Activated CD8-positive, alpha-beta memory T cell treated with anti-CD3 and anti-CD28 coated beads, Interleukin-2, amount 50 U/mL, for 1 hour (primary cell): ENCODE results near the gene VSIG10L2.

Experiments used
- DNase-seq: peaks from one replicate; pipeline ENCODE4 v3.0.0-alpha.2; 2020; ENCODE audit errors: extremely low read depth

The VSIG10L2 gene

GRCh38 chr11:125947419-125948277 lies 1.8 kb downstream of the VSIG10L2 start:
- DNase-seq = no peak

- DNase-seq = no peak
These were observed 2.6 kb downstream of the VSIG10L2 start for GRCh38 chr11:125948278-125949051.

GRCh38 chr11:125949271-125950177 lies 3.7 kb downstream of the VSIG10L2 start:
- no peak for DNase-seq

- no peak for DNase-seq
These were observed 4.3 kb downstream of the VSIG10L2 start for GRCh38 chr11:125950178-125950490.

- no peak for DNase-seq
These were observed 5.1 kb downstream of the VSIG10L2 start for GRCh38 chr11:125950696-125951651.

- no peak for DNase-seq
These were observed 5.9 kb downstream of the VSIG10L2 start for GRCh38 chr11:125951731-125952130.

- no peak for DNase-seq
These were observed 6.7 kb downstream of the VSIG10L2 start for GRCh38 chr11:125952559-125952958.

GRCh38 chr11:125952973-125953372 lies 7.1 kb downstream of the VSIG10L2 start:
- DNase-seq = no peak

- no peak for DNase-seq
These were observed 7.6 kb downstream of the VSIG10L2 start for GRCh38 chr11:125953401-125953935.

- no peak for DNase-seq
These were observed 8.5 kb downstream of the VSIG10L2 start for GRCh38 chr11:125954123-125954944.

- DNase-seq = no peak
These were observed 9.2 kb downstream of the VSIG10L2 start for GRCh38 chr11:125954945-125955640.

- DNase-seq = no peak
These were observed 10.0 kb downstream of the VSIG10L2 start for GRCh38 chr11:125955856-125956255.

- DNase-seq = no peak
These were observed 10.7 kb downstream of the VSIG10L2 start for GRCh38 chr11:125956391-125957134.

- no peak for DNase-seq
These were observed 11.9 kb downstream of the VSIG10L2 start for GRCh38 chr11:125957618-125958332.

GRCh38 chr11:125958872-125959400 lies 13.1 kb downstream of the VSIG10L2 start:
- no peak for DNase-seq

GRCh38 chr11:125959511-125959910 lies 13.7 kb downstream of the VSIG10L2 start:
- DNase-seq = no peak

GRCh38 chr11:125959931-125960330 lies 14.1 kb downstream of the VSIG10L2 start:
- DNase-seq = no peak
